ENCODE measurements around the gene HRAS. TPM values are rescaled to one million over a fixed set of nuclear protein-coding genes. Genes with fewer than 3 reads are reported as not detected.

HRAS gene
- polyA plus RNA-seq, 5 donors = 27.3 to 63.3 (median 38.2) TPM

DNA sequence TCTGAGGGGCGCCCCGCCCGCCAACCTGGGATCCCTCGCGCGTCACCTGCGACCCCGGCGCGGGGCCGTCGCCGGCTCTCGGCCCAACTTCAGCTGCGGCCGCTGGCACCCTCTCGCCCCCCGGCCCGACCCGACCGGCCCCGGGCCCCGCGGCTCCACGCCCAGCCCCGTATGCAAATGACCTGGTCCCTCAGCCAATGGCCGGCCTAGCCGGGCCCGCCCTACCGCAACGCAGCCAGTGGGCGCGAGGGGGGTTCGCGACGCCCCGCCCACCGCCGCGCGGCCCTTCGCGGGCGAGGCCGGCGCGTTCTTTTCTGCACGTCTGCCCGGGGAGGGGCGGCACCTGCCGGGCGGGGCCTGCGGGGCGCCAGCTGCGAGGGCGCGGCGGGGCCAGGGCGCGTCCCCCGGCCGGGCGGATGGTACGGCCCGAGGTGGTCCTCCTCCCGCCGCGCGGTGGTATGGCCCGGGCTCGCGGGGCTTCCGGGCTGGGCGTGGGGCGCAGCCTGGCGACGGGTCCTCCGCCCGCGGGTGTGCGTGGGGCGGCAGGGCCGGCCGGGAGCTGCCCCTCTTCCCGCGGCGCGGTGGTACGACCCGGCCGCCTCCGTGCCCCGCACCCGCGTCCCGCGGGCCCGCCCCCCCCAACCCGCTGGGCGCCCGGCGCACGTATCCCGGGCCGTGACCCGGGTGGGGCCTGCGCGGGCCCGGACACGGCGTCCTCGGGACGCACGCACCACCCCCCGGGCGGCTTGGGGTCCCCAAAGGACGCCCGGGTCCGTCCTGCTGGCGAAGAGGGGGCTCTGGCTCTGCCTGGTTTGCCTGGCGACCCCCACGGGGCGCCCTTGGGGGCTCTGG lies 33.2 kb upstream of the HRAS start:
- peak; percentile 90 to 92 for DNase-seq

DNA sequence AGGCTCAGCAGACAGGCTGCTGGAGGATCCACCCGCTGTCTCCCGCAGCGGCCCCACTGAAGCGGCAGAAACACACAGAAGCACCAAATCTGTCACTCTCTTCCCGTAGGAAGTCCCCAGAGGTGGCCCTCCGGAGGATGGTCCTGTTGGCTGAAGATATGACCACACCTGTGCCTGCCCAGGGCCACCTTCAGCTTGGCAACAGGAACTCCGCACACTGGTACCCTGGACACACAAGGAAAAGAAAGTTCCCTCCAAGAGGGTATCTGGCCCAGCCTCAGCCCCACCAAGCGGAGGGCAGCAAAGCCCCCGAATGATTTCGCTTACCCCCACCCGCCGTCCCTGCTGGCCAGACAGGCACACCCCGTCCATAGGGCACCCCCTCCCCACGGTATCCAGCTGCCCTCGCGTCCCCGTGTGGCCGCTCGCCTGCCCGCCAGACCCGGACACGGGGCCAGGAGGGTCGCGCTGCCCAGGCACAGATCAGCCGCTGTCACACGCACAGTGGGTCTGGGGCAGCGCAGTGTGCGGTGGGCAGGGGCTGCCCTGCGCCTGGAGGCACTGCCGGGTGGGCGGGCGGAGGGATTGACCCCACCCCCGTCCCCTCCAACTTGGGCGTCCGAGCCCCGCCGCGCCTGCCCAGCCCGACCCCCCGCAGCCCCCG lies 32.4 kb upstream of the HRAS start:
- no peak for DNase-seq

DNA sequence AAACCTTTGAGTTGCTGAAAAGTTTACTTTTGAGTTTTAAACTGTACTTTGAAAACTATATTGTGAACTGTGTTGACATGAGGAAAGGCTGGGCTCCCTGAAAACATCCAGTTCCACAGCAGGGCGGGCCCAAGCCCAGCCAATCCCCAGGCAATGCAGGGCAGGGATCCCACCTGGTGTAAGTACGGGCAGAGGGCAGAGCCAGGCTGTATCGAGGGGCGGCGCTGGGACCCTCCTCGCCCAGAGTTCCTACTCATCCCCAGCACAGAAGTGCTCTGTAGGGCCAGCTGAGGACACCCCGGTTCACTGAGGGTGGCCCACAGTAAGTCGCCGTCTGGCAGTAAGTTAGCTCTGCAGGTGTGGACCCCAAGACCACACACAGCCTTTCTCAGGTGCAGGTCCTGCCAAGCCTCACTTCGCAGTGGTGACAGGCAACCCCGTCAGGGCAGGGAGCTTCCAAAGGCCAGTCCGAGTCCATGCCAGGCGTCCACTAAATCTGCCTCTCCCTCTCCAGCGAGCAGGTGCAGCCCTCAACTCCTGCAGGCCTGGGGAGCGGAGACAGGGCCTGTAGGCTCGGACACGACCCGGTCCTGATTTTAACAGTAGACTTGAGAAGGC lies 31.7 kb upstream of the HRAS start:
- no peak for DNase-seq

DNA sequence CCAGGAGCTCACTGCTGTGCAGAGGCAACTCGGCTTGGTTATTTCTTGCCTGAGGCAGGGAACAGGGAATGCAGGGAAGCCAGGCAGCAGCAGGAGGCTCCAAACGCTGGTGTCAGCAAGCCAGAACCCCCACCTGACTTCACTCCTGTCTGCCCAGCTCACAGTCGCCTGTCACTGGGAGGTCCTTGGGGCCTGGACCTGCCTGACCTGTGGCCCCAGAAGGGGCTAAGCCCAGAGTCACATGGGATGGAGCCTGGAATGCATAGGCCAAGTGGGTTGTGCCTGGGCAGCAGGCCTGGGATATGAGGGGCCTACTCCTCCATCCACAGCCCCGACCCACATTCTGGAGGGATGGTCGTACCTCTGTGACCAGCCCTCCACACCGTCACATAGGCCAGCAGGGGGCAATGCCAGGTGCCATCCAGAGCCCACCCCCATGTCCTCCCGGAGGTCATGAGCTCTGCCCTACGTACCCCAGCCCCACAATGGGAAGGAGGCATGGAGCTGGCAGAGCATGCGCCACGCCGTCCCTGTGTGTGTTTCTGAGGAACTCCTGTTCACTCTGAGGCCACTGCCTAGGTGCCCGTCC lies 30.6 kb upstream of the HRAS start:
- DNase-seq = no peak

DNA sequence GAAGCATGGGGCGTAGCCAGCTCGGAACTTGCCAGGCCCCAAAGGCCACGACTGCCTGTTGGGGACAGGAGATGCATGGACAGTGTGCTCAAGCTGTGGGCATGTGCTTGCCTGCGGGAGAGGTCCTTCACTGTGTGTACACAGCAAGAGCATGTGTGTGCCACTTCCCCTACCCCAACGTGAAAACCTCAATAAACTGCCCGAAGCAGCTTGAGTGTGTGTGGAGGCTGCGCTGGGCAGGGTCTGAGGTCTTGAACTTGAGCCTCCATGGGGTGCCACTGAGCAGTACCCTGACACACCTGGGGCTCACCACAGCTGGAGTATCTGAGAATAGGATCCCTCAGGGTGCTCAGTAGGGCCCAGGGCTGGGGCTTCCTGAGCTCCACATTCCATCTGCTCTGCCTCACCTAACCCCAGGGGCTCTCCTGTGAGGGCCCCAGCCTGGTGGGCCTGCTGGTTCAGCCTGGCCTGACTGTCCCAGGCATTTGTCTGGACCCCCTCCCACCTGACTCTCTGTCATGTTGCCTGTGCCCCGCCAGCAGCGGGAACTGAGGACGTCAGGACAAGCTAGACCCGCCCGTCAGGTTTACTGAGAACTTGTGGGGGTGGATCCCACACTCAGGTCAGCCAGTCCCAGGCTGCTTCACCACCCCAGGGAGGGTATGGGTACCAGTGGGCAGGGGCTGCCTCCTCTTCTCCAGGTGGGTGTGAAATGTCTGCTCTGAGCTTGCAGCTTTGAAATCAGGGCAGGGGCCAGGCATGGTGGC lies 28.6 kb upstream of the HRAS start:
- DNase-seq = no peak

DNA sequence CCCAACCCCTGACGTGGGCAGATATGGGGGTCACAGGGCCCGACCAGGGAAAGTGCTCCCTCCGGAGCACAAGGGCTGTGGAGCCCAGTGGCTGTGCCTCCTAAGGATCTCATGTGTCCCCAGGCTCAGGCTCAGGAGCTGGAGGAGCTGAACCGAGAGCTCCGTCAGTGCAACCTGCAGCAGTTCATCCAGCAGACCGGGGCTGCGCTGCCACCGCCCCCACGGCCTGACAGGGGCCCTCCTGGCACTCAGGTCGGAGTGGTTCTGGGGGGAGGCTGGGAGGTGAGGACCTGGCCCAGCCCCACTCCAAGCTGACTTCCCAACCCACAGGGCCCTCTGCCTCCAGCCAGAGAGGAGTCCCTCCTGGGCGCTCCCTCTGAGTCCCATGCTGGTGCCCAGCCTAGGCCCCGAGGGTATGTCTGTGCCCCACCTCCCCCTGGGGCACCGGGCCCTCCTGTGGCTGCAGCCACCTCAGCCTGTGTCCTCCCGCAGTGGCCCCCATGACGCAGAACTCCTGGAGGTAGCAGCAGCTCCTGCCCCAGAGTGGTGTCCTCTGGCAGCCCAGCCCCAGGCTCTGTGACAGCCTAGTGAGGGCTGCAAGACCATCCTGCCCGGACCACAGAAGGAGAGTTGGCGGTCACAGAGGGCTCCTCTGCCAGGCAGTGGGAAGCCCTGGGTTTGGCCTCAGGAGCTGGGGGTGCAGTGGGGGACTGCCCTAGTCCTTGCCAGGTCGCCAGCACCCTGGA lies 27.9 kb upstream of the HRAS start:
- no peak for DNase-seq

DNA sequence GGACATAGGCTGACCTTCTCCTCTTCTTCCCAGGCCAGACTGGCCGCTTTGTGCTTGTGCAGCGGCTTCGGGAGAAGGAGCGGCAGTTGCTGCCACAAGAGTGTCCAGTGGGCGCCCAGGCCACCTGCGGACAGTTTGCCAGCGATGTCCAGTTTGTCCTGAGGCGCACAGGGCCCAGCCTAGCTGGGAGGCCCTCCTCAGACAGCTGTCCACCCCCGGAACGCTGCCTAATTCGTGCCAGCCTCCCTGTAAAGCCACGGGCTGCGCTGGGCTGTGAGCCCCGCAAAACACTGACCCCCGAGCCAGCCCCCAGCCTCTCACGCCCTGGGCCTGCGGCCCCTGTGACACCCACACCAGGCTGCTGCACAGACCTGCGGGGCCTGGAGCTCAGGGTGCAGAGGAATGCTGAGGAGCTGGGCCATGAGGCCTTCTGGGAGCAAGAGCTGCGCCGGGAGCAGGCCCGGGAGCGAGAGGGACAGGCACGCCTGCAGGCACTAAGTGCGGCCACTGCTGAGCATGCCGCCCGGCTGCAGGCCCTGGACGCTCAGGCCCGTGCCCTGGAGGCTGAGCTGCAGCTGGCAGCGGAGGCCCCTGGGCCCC lies 26.8 kb upstream of the HRAS start:
- DNase-seq = no peak

DNA sequence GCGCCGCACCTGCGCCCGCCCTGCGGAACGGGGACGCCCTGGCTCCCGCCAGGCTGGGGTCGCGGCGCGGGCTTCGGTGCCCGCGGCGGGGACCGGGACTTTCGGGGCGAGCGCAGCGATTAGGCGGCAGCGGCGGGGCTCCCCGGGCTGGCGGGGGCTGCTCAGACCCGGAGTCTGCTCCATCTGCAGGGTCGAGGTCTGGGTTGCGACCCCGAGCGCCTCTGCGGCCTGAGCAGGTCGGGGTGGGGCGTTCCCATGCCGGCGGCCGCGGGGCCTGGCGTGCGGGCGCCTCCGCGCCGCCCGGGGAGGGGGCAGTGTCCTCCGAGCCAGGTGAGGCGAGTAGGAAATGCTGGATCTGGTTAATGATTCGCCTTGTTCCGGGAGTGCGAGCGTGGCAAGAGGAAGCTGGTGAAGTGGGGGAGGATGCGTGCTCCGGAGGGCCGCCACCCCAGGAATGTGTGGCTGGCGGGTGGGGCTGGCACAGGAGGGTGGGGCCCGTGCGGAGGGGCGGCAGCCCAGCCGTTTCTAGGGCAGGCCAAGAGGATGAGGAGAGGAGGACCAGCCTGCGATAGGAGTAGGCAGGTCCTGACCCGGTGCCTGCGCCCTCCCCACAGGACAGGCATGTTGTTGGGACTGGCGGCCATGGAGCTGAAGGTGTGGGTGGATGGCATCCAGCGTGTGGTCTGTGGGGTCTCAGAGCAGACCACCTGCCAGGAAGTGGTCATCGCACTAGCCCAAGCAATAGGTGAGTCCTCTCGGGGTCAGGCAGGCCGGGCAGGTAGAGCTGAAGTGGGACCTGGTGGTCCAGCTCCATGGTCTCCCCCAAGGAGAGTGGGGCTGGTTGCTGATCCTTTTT lies 26.0 kb upstream of the HRAS start:
- DNase-seq = peak in 1 of 2 donors; percentile 51

DNA sequence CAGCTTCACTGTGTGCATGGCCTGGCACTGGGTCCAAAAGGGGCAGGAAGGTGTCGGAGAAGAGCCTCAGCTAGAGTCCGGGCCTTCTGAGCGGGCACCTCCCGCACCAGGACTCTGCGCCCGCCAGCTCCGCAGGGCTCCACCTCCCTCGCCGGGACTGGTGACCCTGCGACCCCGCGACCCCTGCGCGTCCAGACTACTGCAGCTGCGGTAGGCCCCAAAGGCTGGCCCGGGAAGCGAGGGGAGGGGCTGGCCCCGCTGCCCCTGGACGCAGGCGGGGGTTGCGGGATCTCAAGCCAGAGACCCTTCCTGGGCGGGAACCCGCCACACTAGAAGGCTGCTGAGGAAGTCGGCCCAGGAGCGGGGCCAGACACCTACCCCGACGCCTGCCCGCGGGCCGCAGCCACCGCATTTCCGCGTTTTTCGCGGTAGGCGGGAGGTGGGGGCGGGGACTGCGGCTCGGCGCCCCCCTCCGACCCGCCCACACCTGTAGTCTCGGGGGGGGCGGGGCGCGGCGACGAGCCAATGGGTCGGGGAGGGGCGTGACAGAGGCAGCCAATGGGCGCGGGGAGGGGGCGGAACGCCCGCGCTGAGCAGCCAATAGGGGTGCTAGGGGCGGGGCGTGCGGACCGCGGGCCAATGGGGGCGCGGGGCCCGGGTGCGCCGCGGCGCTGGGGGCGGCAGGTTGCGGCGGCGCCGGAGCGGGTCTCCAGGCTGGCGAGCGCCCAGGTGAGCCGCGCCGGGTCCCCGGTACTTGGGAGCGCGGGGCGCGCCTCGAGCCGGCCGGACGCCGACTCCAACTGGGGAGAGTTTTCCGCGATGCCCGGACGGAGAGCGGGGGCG lies 25.1 kb upstream of the HRAS start, which contains the start of the genes LMNTD2 and RASSF7:
Gene LMNTD2, minus strand, starts transcription at position 434 of the 843 bp plus-strand sequence. Its CDS starts 22 bp downstream, at position 412.
Gene RASSF7, plus strand, starts transcription at position 666 of the 843 bp plus-strand sequence. CDS start 799 bp downstream, outside the sequence.
- peak; percentile 75 to 78 for DNase-seq

DNA sequence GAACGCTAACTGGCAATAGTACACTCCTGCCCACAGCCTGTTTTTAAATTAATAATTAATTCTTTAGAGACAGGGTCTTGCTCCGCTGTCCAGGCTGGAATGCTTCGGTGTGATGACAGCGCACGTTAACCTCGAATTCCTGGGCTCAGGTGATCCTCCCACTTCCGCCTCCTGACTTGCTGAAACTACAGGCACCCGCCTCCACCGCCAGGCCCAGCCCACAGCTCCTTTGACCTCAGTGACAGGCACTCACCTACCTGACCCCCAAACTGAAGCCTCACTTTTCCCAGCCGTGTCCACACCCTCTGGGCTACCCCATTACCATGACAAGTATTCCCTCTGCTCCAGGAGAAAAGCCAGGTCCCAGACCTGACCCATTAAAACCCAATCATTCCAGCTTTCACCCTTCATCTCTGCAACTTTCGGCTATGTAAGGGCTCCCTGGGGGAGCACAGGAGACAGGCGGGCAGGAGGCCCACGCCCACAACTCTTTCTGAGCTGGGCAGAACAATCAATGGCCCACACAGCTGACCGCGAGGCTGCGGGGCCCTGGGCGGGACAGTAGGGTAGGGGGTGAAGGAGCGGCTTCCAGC lies 24.4 kb upstream of the HRAS start:
- DNase-seq = no peak

DNA sequence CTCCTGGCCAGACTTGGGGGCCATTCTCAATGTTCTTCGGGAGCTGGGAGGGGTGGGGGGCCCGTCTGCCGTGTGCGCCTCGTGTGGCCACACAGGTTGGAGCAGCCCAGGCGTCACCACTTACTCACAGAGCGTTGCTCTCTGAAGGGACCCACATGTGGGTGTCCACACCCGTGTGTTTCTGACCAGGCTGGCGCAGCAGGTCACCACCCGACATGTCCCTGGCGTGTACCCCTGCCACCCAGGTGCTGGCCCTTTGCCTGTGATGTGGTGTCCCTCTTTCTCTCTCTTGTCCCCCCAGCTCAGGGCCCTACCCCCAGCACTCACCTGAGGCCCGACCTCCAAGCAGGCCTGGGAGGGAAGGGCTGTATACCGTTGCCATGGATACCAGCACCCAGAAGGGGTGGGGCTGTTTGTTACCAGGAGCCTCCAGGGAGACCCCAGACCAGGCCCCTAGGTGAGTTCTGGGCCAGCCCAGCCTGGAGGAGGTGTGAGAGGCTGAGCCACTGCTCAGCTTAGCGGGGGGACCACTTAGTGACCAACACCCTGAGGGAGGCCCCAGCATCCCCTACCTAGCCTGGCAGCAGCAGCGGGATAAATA lies 23.7 kb upstream of the HRAS start:
- no peak for DNase-seq

DNA sequence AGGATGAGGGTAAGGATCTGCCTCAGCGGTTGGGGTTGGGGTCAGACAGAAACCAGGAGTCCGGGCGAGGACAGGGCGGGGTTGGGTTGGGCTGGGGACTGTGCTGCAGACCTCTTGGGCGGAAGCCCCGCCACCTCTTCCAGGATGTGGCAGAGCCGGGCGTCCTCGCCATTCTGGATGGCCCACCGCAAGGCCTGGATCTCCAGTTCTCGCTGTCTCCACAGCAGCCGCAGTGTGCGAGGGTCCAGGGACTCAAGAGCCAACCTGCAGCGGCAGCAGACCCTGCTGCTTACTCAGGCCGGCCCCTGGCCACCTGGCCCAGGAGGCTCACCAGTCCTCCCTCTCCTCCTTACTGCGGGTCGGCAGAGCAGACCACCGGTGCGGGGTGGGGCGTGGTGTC lies 23.1 kb upstream of the HRAS start:
- no peak for DNase-seq

DNA sequence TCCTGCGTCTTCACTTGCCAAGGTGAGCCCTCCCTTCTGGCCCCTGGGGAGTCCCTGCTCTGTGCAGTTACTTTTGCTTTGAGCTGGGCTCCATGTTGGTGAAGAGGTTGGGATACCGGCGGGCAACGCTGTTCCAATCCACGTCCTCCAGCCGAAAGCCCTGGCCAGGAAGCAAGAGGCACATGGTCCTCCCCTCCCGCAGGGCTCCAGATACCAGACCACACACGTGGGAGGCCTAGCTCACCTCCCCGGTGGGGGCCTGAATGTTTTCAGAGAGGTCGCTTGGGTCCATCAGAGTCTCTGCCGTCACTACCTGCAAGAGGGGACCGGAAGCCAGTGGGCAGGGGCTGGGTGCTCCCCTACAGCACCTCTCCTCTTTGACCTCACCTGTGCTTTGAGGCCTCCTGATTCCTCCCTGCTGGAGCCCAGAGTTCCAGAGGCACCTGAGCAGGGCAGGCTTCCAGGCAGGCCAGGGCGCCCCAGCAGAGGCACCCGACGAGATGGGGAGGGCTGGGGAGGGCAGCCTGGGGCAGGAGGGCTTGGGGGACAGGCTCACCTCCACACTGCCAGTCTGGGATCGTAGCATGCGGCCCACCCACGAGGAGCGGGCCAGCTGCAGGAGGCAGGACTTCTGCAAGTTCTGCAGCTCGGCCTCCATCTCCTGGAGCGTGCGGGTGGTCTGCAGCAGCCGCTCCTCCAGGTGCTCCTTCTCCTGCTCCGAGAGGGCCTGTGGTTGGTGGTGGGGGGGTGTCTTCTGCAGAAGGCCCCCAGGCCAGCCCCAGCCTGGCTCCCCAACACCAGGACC lies 22.2 kb upstream of the HRAS start:
- no peak for DNase-seq

DNA sequence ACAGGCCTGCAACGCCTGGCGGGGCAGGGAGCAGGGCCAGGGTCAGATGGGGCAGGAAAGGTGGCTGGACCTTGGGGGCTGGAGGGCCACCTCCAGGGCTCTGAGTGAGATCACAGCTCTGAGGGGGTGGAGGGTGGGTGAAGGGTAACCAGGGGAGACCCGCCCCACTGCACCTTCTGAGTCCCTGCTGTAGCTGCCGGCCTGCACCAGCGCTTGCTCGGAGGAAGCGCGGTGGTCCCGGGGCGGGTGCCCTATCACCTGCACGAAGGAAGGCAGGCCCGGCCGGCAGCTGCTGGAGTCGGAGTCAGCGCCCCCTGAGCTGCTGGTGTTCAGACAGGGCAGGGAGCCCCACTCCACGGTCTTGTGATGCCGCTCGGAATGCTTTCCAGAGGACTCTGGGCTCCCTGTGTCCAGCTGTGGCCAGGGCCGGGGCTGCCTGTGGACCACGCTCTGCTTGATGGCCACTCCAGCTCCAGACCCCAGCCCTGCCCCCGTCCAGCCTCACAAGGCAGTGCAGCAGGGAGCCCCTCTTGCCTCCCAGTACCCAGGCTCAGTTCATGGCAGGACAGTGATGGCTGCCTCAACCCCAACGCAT lies 21.4 kb upstream of the HRAS start:
- DNase-seq = no peak

DNA sequence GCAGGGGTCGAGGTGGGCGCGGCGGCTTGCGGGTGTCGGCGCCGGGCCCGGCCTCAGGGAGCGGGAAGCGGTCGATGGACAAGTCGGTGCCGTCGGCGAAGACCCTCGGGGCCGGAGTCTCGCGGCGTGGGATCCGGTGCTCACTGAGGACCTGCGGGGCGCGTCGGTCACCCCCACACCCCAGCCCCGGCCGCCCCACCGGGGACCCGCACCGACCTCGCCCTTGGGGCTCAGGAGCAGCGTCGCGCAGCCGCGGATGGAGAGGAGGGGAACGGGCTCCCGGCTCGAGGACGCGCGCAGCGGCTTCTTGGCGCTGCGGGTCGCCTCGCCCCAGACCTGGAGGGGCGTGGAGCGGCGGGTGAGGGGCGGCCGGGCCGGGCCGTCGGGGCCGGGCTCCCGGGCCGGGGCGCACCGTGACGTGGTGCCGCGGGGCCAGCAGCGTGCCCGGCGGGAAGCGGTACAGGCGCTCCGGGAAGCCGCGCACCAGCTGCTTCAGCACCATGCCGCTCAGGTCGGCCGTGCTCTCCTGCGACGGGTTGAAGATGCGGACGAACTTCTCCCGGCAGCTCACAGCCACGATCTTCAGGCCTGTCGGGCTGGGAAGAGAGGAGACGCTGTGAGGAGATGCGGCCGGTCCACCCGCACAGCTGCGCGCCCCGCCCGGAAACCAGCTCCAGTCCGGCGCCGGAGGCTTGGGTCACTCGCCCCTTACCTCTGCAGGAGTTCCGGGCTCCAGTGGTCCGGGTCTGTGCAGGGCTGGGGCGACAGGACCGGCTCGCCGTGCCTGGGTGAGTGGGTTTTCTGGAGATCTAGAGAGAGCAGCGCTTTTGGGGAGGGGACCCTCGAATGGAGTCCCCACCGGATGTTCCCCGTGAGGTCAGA lies 20.6 kb upstream of the HRAS start:
- no peak for DNase-seq
